NT2/D1 (cell line): ENCODE measurements around the gene UPF2.

Source experiments
- SUZ12 ChIP-seq: IDR thresholded peaks from 2 replicates; pipeline ENCODE4 v1.6.1; 2011; ENCODE audit not compliant: insufficient read length, insufficient read depth; ENCODE audit errors: extremely low read depth
- YY1 ChIP-seq: IDR thresholded peaks from 2 replicates; pipeline ENCODE4 v1.6.1; 2011; ENCODE audit not compliant: insufficient read length, insufficient read depth
- ZNF274 ChIP-seq: IDR thresholded peaks from 2 replicates; pipeline ENCODE4 v1.6.1; 2011; ENCODE audit warnings: mild to moderate bottlenecking, low read depth, low read length

DNA sequence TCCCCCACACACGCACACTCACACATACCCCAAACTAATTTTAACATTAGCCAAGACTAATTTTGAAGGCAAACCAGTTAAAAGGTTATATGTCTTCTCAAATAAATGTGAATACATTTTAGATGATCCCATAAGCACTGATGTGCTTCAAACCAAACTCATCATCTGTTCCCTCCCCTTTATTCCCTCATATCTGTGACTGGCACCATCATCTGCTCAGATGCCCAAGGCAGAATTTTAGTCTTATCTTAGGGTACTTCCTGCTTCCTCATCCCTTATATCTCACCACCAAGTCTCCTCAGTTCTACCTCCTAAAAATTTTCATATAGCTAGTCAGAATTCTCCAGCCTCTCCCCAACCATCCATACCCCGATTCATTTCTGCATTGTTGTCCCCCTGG is 80.4 kb downstream of the UPF2 start:
- TF ChIP-seq ZNF274, result no peak
- no peak for TF ChIP-seq YY1
- no peak for TF ChIP-seq SUZ12
